ENCODE measurements around the gene DOCK4.

DOCK4 gene

DNA sequence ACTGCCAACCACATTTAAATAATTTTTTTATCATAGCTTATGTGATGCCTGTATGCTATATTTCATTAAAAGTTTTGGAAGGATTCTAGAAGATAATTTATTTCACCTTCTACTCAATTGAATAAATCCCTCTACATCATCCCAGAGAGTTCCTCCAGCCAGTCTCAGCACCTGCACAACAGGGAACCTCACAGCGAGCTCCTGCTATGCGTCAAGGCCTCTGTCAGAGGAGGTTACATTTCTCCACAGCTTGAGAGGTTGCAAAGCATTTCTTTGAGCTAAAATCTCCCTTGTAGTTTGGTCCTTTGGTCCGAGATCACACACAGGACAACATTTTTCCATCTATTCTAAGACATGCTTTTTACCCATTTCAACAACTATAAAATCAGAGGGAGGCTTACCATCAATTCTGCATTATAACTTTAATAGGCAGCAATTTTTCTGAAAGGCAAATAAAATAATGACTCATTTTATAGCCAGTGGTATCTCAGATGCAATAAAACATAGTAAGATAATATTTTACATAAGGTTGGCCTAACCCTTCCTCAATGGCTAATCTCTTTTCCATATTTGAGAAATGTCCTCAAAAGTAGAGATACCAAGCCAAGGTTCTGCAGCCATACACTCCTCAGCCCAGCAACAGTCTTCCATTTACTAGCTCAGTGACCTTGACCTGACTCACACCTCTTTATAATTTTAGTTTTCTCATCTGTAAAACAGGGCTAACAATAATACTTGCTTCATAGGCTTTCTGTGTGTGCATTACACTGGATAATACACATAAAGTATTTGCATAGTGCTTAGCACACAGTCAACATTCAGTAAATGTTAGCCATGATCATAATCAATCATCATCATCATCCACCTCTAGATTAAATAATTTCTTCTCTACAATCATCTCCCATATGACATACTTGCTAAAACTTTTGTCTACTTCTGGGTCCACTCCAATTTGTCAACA, 68.8 kb downstream of the DOCK4 start:
- H3K27me3 Mint-ChIP-seq (ENCODE audit: low read depth, poor library complexity): no peaks in the 10 kb centered on the region
- H3K27ac Mint-ChIP-seq: no peak overlapping the region
- TF ChIP-seq, protein P1, sequence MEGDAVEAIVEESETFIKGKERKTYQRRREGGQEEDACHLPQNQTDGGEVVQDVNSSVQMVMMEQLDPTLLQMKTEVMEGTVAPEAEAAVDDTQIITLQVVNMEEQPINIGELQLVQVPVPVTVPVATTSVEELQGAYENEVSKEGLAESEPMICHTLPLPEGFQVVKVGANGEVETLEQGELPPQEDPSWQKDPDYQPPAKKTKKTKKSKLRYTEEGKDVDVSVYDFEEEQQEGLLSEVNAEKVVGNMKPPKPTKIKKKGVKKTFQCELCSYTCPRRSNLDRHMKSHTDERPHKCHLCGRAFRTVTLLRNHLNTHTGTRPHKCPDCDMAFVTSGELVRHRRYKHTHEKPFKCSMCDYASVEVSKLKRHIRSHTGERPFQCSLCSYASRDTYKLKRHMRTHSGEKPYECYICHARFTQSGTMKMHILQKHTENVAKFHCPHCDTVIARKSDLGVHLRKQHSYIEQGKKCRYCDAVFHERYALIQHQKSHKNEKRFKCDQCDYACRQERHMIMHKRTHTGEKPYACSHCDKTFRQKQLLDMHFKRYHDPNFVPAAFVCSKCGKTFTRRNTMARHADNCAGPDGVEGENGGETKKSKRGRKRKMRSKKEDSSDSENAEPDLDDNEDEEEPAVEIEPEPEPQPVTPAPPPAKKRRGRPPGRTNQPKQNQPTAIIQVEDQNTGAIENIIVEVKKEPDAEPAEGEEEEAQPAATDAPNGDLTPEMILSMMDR (IDR thresholded peaks at IDR 0.05): no peak
- no peak for DNase-seq
- no peaks in the 10 kb centered on the region for H3K36me3 Mint-ChIP-seq (ENCODE audit: low read depth)
- H3K4me1 Mint-ChIP-seq: peaks cover 15% of the 10 kb centered on the region
- H3K9me3 Mint-ChIP-seq: no peaks in the 10 kb centered on the region
- no peak overlapping the region for H3K4me3 Mint-ChIP-seq

DNA sequence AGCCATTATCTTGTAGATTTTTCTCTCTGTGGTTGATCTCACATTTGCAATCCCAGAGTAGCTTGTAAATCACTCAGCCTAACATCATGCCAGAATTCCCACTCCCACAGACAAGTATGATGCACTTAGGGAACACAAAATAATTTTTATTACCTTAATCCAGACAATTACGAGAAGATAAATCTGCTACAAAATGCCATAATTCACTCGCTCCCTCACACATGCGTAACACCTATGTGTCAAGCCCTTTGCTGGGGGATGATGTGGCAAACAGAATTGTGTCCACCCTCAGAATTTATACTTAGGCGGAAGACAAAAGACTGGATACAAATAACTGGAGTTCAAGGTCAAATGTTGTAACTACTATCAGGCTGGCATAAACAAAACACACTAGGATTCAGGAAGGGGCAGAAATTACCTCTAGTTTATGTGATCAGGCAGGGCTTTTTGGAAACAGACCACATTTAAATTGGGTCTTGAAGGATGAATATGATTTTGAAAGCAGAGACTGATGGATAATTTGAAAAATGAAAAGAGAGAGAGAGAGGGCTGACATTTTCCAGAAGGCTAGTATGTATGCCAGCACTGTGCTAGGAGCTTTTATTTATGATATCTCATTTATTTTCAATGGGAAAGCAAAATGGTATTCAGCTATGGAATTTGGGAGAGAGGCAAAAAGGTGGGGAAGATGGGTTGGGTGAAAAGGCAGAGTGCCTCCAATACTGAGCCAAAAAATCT, 69.8 kb downstream of the DOCK4 start:
- Mint-ChIP-seq H3K9me3 (no peaks in the 10 kb centered on the region), H3K36me3 (ENCODE audit: low read depth) (no peaks in the 10 kb centered on the region), H3K27ac (no peak overlapping the region), H3K4me3 (no peak overlapping the region), H3K4me1 (peaks cover 24% of the 10 kb centered on the region), H3K27me3 (ENCODE audit: low read depth, poor library complexity) (no peaks in the 10 kb centered on the region)
- TF ChIP-seq, protein P1 (IDR thresholded peaks at IDR 0.05): no peak
- DNase-seq: no peak

DNA sequence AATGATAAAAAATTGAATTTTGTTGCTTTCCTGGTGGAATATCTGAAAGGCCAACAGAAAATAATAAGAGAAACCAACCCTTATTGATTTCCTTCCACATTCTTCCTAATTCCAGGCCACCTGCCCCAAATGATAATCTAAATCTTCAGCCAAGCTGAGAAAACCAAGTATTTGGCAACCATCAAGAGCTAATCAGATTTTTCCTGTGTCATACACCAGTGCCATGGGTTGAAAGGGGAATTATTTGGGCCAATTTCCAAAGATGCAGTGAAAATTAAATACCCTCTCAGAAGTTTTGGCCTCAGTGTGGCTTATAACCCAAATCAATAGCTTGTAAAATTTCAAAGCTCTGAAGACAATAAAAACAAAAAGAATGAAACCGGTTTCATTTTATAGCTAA, 70.4 kb downstream of the DOCK4 start:
- no peak for DNase-seq
- no peaks in the 10 kb centered on the region for H3K9me3 Mint-ChIP-seq
- H3K36me3 Mint-ChIP-seq (ENCODE audit: low read depth): no peaks in the 10 kb centered on the region
- TF ChIP-seq, protein P1 (IDR thresholded peaks at IDR 0.05): no peak
- no peak overlapping the region for H3K4me3 Mint-ChIP-seq
- peaks cover 31% of the 10 kb centered on the region for H3K4me1 Mint-ChIP-seq
- no peaks in the 10 kb centered on the region for H3K27me3 Mint-ChIP-seq (ENCODE audit: low read depth, poor library complexity)
- H3K27ac Mint-ChIP-seq: no peak overlapping the region

DNA sequence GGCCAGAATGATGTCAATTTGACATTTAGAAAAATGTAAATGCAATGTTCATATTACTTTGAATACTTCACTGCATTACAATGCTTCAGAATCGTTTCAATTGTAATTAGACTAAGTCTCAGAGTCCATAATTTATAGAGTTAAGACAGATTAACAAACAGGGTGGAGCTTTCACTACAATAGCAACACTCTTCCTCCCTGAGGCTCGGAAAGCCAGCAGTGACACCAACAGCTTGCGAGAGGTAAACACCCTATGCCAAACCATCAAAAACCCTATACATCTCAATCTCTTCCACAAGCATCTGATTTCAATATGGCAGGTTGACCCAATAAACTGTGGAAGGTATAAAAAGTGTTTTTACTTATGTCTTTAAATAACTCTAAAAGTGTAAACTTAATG, 72.2 kb downstream of the DOCK4 start:
- peaks cover 48% of the 10 kb centered on the region for H3K4me1 Mint-ChIP-seq
- peaks cover 4% of the 10 kb centered on the region for H3K27me3 Mint-ChIP-seq (ENCODE audit: low read depth, poor library complexity)
- no peaks in the 10 kb centered on the region for H3K9me3 Mint-ChIP-seq

DNA sequence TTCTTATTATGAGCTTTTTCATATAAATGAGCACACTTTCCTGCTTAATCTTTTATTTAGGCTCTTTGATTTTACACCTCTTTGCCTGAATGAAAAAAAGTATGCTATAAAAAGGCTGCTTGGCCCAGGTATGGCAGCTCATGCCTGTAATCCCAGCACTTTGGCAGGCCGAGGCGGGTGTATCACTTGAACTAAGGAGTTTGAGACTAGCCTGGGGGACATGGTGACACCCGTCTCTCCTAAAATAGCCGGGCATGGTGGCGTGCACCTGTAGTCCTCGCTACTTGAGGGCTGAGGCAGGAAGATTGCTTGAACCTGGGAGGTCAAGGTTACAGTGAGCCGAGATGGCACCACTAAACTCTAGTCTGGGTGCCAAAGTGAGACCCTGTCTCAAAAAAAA, 72.9 kb downstream of the DOCK4 start:
- Mint-ChIP-seq H3K4me3 (no peak overlapping the region), H3K9me3 (peaks cover 5% of the 10 kb centered on the region), H3K27ac (peak overlapping the region; percentile 50), H3K36me3 (ENCODE audit: low read depth) (no peaks in the 10 kb centered on the region), H3K4me1 (peaks cover 54% of the 10 kb centered on the region), H3K27me3 (ENCODE audit: low read depth, poor library complexity) (peaks cover 4% of the 10 kb centered on the region)
- TF ChIP-seq, protein P1 (IDR thresholded peaks at IDR 0.05): no peak
- DNase-seq: no peak

More for the DNA sequence above, 72.2 kb downstream of the DOCK4 start:
- H3K36me3 Mint-ChIP-seq (ENCODE audit: low read depth): no peaks in the 10 kb centered on the region
- DNase-seq: no peak
- no peak overlapping the region for H3K27ac Mint-ChIP-seq
- H3K4me3 Mint-ChIP-seq: no peak overlapping the region
- TF ChIP-seq, protein P1 (IDR thresholded peaks at IDR 0.05): no peak
